LNCaP clone FGC (cell line): ENCODE data around the gene WDFY2.

ENCODE experiments used
- DNase-seq: peaks from one replicate; pipeline ENCODE4 v3.0.0-alpha.2; 2011; ENCODE audit warnings: low read depth
- H3K4me3 ChIP-seq: 2 replicates; pipeline ENCODE4 v1.5.1; 2011; ENCODE audit warnings: mild to moderate bottlenecking, low read depth, low read length, control low read depth
- TF ChIP-seq, protein P1 (sequence below): IDR thresholded peaks from 2 replicates; pipeline ENCODE4 v1.5.1; 2012; ENCODE audit warnings: mild to moderate bottlenecking; ENCODE audit not compliant: control insufficient read depth, insufficient read depth; ENCODE audit errors: extremely low read depth

The WDFY2 gene

DNA sequence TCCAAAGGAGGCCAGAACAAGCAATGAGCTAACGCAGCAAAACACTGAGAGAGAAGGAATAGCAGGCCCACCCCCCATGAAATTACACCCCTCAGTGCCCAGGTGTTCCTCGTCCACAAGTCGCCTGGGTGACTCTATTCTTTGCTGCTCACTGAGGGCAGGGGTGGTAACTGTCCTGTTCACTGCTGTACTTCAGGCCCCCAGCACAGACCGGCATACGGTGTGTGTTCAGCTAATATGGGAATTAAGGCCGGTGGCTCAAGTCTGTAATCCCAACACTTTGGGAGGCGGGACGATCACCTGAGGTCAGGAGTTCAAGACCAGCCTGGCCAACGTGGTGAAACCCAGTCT lies 187.8 kb downstream of the WDFY2 start:
- H3K4me3 ChIP-seq: no peak overlapping the region
- no peak for DNase-seq
- TF ChIP-seq, protein P1, sequence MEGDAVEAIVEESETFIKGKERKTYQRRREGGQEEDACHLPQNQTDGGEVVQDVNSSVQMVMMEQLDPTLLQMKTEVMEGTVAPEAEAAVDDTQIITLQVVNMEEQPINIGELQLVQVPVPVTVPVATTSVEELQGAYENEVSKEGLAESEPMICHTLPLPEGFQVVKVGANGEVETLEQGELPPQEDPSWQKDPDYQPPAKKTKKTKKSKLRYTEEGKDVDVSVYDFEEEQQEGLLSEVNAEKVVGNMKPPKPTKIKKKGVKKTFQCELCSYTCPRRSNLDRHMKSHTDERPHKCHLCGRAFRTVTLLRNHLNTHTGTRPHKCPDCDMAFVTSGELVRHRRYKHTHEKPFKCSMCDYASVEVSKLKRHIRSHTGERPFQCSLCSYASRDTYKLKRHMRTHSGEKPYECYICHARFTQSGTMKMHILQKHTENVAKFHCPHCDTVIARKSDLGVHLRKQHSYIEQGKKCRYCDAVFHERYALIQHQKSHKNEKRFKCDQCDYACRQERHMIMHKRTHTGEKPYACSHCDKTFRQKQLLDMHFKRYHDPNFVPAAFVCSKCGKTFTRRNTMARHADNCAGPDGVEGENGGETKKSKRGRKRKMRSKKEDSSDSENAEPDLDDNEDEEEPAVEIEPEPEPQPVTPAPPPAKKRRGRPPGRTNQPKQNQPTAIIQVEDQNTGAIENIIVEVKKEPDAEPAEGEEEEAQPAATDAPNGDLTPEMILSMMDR: no peak

DNA sequence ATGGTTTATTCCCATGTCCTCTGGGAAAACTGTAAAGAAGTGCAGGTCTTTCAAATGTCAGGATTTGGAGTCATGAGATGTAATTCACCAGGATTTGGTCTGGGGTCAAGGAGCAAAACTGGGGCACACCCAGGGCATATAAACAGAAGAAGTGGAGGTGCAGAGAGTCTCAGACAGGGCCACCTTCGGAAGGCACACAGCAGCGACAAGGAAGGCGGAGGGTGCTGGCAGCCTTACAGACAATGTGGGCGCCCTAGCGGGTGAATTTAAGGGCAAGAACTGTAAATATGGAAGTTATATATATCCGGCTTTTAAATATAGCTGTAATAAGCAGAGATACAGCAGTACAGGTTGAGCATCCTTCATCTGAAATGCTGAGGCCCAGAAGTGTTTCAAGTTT lies 188.5 kb downstream of the WDFY2 start:
- TF ChIP-seq, protein P1: no peak
- no peak for DNase-seq
- no peak overlapping the region for H3K4me3 ChIP-seq

DNA sequence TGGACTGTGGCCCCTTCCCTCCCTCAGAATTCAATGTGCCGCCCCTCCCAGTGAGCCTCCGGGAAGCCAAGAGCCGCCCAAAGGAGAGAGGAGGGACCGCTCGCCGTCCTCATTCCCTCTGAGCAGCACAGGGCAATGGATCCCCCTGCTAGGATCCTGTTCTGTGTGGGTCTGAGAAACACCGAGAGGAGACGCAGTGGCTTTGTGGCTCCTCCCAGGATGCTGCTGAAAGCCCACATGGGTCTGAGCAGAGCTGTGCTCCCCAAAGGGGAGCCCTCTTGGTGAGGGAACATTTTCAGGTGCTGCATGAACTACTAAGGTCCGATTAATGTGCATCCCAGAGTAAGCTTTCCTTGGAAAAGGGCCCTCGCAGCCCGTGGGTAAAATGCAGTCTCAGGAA lies 189.3 kb downstream of the WDFY2 start:
- no peak for DNase-seq
- H3K4me3 ChIP-seq: no peak overlapping the region
- TF ChIP-seq, protein P1: no peak

DNA sequence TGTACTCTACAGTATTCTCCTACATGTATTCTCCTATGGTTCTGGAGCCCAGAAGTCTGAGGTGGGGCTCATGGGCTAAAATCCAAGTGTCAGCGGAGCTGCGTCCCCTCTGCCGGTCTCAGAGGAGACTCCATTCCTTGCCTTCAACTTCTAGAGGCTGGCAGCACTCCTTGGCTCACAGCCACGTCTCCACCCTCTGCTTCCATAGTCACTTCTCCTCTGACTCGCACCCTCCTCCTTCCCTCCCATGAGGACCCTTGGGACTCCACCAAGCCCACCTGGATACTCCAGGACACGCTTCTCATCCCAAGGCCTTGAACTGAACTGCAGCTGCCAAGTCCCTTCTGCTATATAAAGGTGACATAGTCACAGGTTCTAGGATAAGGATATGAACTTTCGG lies 191.9 kb downstream of the WDFY2 start:
- no peak for DNase-seq
- no peak overlapping the region for H3K4me3 ChIP-seq
- TF ChIP-seq, protein P1: no peak

DNA sequence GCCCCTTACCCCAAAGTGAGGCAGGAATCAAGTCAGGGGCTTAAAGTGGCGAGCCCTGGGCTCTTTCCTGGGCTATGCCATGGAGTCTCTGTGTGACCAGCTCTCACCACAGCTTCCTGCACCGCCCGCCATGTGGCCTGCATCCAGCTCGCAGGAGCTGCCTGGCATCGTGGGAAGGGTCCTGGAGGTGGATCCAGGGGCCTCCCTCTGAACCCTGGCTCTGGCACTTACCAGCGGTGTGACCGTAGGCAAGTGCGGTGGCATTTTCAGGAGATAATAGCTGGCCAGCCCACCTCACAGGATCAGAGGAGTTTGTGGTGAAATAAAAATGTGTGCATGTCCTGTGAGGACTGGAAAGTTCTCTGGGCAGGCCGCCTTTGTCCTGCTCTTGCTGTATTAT lies 193.7 kb downstream of the WDFY2 start:
- DNase-seq: no peak
- no peak overlapping the region for H3K4me3 ChIP-seq
- TF ChIP-seq, protein P1: no peak

DNA sequence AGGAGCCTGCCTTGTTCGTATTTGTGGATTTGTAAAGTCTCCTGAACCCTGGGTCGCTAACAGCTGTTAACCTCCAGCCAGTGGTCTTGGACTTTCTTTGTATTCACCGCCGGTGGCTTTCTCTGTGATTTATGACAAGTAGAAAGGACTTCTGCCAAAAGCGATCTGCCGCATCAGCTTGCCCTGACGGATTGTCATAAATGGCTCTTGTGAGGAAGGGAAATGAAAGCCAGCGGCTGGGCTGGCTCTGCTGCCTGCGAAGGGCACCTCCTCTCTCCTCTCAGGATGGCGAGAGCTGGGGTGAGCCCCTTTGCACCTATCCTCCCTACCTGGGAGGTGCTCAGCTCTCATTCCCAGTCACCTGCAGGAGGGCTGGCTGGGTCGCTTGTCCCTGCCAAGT lies 194.1 kb downstream of the WDFY2 start:
- TF ChIP-seq, protein P1: no peak
- no peak overlapping the region for H3K4me3 ChIP-seq
- DNase-seq: no peak

DNA sequence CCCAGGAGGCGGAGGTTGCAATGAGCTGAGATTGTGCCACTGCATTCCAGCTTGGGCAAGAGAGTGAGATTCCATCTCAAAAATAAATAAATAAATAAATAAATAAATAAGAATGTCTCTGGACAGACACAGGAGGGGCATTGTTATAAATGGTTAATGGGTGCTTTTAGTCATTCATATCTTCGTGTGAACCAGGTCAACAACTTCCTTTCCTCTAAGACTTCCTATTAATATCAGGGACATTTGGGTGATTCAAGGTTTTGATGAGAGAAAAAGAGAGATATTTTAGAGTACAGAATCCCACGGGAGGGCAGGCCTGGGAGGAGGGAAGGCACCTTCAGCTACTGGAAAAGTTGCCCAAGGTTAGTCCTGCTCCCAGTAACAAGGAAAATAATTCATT lies 195.8 kb downstream of the WDFY2 start:
- DNase-seq: no peak
- no peak overlapping the region for H3K4me3 ChIP-seq
- TF ChIP-seq, protein P1: no peak
